GM19023 (cell line): ENCODE results near the gene ZNF322.
"Not testable (repeated sequence)": the region's sequence is repeated elsewhere in the genome, so short reads cannot be mapped to it uniquely, and the experiment has no call there.

Source experiments
- ATAC-seq: cut with Tn5 transposase; IDR thresholded peaks from one replicate; pipeline ENCODE4 v1.9.1; 2021; ENCODE audit warnings: mild to moderate bottlenecking, moderate library complexity; ENCODE audit not compliant: unreplicated experiment

ZNF322 gene, protein sequence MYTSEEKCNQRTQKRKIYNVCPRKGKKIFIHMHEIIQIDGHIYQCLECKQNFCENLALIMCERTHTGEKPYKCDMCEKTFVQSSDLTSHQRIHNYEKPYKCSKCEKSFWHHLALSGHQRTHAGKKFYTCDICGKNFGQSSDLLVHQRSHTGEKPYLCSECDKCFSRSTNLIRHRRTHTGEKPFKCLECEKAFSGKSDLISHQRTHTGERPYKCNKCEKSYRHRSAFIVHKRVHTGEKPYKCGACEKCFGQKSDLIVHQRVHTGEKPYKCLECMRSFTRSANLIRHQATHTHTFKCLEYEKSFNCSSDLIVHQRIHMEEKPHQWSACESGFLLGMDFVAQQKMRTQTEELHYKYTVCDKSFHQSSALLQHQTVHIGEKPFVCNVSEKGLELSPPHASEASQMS

DNA sequence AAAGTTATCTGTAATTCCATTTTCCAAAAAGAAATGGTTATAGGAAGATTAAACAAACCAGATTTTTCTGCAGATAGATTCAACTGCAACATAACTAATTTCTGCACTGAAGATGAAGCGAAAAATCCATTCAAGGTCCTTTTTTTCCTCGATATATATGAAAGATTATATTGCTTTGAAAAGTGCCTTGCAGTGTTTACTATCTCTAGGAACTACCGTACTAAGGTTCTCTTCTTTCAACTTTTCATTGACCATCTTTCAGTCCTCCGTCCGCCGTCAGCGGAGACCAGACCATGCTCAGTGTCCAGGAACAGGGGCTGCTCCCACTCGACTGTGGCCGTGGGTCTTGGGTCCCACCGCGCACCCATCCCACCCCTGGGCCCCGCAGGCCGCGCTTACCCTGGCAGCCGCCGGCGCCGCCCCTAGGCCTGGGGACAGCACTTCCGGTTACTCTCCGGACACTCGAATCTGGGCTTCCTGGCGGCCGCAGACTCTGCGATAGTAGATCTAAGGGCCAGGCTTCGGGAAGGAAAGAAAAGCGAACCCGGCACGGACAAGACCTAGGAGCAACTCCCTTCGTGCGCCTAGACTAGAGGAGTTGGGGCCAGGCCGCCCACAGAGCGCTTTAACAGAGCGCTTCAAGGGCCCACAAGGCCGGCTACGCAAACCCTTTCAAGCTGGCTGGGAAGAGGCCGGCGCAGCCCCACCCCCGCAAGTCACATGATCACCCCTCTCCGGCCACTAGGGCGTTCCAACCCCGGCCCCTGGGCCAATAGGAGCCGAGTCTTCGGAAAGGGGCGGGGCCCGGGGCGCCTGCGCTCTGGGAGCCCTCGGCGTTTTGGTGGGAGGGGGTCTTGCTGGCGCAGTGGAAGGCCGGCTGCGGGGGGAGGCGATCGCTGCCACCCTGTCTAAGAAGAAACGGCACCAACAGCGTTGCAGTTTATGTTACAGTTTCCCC, at the start of gene ZNF322:
Gene ZNF322 (minus strand): TSS at position 705 of the 958 bp plus-strand sequence. CDS start 21,193 bp downstream, outside the sequence.
- ATAC-seq, result peak; percentile 99

DNA sequence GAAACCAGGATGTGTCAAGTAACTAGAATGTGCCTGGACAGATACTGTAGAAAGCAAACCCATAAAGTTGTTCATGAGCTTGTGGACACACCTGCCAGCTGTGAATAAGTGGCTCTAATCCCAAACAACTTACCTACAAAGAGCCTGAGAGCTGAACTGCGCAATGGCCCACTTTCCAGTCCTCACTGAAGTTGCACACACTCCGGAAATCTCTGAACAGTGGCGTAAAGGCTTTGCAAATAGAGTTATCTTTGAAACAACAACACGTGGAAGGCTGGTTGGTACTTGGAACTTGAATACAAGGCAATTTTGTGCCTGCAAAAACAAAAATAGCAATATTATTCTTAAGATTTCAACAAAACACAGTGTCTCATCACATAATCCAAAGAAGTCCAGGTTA, 46.2 kb upstream of the ZNF322 start:
- not testable (repeated sequence) for ATAC-seq

DNA sequence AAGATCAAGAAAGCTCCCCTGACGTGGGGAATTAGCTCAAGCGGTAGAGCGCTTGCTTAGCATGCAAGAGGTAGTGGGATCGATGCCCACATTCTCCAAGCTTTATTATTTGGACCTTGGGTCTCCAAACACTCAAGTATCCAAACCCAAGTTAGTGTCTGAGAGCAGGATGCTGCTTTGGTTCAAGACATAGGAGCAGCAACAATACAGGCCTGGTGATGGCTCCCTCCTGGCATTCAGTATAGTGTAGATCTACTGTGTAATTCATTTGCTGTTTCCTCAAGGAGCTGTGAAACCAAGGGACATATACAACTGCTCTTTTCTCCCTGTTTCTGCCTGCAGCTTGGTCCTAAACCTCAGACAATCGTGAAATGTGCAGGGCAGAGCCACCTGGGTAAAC, 45.8 kb upstream of the ZNF322 start:
- not testable (repeated sequence) for ATAC-seq

DNA sequence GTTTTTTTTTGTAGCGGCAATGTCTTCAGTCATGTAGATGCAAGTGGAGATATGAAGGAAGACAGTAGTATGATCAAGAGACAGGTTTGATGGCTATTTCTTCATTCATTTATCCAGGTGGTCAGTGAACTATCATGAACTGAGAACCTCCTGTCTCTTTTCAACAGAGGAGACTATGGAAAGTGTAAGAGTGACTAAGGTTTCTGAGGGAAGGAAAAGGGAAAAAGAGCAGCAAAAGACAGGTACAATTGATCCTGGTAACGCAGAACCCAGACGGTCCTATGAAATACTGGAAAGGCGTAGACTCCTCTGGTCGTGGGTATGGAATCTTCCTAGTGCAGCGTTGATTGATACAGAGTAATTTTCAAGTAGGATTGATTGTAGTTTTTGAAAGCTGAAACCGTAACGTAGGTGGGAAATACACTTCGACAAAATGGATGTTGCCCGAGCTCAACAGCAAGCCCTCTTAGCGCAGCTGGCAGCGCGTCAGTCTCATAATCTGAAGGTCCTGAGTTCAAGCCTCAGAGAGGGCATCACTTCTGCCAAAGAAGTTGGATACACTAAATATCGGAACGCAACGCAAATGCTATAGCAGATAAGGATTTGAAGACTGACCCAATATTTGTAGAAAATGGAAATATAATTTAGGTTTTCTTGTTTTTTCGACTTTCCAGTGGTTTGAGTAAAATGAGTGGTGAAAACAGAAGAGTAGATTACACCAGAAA, 41.6 kb upstream of the ZNF322 start:
- not testable (repeated sequence) for ATAC-seq

DNA sequence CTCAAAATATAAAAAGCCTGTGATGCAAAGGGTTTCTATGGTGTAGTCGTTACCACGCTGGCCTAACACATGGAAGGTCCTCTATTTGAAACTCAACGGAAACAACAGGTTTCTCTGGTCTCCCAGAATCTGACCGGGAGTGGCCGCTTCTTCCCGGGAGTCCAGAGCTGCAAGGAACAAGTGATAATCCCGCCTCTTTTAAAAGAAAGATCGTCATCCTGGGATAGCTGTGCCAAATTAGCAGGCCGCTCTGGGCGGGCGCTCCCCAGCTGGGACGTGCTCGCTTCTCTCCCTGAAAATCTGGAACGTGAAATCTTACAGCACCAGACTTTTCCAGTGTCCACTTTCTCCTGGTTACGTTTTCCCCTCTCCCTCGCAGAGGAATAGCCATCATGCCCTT, 38.0 kb upstream of the ZNF322 start:
- not testable (repeated sequence) for ATAC-seq

DNA sequence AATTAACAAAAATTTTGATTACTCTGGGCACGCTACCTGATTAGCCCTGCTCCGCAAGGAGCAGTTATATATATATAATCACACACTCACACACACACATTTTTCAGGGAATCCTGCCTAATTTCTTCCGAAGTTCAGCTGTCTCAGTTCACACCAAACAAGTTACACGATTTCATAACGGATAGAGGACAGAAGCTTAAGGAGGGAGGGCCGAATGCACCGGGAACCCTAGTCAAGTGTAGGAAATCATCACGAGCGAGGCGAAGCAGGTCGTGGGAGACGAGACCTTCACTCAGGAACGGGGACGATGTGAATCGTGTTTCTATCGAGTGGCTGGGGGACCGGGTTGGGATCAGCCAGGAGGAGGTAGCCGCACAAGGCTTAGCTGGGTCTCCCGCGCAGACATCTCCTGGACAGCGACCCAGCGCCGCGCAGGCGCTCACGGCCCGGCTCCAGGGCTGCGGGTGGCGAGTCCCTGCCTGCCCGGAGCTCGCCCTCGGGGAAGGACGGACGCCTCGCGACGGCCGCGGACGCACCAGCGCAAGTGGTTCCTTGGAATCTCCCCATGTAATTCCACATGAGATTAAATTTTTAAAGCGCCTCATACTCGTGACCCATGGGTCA, 29.9 kb upstream of the ZNF322 start:
- not testable (repeated sequence) for ATAC-seq

DNA sequence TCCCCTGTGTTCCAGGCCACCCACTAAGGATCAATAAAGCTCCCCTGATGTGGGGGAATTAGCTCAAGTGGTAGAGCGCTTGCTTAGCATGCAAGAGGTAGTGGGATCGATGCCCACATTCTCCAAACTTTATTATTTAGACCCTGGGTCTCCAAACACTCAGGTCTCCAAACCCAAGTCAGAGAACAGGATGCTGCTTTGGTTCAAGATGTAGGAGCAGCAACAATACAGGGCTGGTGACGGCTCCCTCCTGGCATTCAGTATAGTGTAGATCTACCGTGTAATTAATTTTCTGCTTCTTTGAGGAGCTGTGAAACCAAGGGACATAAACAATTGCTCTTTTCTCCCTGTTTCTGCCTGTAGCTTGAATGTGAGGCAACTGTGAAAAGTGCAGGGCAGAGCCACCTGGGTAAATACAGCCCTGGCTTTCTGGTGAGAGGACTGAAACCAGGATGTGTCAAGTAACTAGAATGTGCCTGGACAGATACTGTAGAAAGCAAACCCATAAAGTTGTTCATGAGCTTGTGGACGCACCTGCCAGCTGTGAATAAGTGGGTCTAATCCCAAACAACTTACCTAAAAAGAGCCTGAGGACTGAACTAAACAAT, 23.0 kb upstream of the ZNF322 start:
- not testable (repeated sequence) for ATAC-seq

DNA sequence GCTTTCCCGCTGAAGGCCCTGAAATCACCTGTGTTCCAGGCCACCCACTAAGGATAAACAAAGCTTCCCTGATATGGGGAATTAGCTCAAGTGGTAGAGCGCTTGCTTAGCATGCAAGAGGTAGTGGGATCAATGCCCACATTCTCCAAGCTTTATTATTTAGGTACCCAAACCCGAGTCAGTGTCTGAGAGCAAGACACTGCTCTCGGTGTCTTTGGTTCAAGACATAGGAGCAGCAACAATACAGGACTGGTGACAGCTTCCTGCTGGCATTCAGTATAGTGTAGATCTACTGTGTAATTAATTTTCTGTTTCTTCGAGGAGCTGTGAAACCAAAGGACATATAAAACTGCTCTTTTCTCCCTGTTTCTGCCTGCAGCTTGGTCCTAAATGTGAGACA, 13.7 kb upstream of the ZNF322 start:
- ATAC-seq, result not testable (repeated sequence)

DNA sequence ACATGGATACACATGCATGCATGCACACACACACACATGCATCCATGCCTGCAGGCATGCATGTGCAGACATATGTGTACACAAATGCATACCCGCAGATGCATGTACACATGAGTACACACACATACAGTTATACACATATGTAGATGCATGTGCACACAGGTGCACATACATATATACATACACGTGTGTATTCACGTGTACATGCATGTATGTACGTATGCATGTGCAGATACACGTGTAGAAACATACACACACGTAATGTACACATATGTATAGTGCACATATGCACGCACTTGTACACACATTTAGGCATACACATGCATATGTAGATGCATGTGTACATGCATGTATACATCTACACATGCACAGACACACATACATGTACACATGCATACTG, 11.0 kb upstream of the ZNF322 start:
- not testable (repeated sequence) for ATAC-seq

DNA sequence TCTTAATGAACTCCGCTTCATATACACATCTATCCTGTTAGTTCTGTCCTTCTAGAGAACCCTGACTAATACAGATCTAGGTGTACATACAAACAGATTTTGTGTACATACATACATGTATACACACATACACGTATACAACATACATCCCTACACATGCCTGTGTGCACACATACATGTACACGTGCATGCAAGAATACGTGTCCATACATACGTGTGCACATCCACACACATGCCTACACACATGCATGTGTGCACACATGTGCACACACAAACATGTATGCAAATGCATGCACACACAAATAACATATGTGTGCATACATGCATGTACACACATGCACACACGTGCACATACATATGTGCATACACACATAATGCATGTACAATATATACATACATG, 10.5 kb upstream of the ZNF322 start:
- ATAC-seq, result not testable (repeated sequence)

DNA sequence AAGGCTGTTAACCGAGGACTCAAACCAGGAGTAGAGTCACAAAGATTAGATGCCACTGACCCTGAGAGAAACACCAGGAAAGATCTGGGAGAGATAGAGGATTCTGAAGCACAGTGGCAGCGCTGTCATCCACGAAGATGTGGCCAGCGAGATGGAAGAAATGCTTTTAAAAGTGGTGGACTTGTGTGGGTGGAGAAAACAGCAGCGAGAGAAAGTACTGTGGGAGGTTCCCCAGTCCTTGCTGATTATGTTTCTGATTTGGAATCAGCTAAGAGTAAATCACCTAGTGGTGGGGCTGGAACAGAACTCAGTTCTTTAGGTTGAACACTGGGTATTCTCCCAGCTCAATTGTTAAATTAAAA, 435 bp upstream of the ZNF322 start:
- ATAC-seq, result peak; percentile 16

DNA sequence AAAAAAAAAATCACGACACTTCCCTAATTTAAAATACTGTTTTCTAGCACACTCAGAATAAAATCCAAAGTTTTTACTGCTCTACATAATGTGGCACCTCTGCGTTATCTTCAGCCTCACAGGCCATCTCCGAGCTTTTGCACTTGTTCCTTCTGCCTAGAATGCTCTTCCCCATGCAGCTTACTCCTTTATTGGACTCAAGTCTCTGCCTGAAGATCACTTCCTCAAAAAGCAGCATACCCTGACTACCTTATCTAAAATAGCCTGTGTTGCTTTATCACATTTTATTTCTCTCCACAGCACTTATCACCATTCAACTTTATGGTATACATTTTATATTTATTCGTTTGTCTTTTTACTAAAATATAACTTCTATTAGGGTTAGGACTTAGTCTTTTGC, 2.3 kb downstream of the ZNF322 start:
- ATAC-seq, result no peak

DNA sequence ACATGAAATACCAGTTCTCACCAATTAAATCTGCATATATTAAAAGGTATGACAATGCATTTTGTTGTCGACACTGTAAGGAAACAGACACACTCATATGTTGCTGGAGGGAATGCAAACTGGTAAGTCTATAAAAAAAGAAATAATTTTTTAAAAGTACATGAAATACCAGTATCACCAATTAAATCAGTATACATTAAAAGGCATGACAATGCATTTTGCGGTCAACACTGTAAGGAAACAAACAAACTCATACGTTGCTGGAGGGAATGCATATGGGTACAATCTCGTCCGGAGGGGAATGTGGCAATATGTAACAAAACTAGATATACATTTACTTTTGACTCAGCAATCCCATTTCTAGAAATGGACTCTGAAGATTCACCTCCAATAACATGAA, 6.5 kb downstream of the ZNF322 start:
- no peak for ATAC-seq

DNA sequence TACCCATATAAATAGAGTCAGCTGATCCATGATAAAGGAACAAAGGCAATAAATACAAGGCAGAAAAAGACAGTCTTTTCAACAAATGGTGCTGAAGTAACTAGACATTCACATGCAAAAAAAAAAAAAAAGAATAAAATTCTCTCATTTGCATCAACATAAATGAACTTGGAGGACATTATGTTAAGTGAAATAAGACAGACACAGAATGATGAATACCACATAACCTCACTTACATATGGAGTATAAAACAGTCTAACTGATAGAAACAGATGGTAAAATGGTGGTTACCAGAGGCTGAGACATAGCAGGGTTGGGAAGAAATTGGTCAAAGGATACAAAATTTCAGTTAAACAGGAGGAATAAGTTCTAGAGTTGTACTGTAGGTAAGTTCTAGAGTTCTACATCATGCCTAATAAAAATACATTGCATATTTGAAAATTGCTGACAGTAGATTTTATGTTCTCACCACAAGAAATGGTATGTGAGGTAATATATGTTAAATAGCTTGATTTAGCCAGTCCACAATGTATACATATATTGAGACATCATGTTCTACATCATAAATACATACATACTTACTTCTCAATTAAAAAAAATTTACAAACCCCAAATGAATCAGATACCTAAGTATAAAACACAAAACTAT, 8.3 kb downstream of the ZNF322 start:
- no peak for ATAC-seq

DNA sequence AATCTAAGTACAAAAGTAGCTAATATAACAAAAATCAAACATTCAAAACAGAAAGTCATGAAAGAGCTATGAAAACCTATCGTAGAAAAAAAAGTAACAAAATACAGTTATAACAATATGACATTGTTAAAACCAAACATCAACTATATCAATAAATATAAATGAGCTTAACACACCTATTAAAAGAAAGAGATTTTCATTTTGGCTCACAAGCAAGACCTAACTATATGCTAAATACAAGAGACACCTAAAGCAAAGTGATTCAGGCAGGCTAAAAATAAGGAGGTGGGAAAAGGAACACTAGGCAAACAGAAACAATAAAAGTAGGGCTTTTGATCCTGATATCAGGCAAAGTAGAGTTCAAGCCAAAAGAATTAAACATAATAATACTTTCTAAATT, 13.5 kb downstream of the ZNF322 start:
- no peak for ATAC-seq

DNA sequence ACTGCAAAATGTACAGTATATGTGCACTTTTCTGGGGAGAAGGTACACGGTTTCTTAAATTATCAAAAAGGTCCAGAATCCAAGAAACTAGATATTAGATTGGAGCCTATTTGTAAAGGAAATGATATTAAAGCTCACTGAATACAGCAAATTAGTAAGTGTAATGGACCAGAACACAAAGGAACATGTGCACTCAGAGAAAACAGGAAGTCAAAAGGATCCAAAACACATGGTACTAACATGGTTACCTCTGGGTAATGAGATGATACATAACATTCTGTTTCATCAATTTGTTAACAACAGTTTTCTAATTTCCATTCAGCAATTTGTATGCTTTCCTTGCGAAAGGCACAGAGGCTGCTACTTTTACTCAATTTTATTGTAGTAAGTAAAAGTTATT, 18.7 kb downstream of the ZNF322 start:
- no peak for ATAC-seq

DNA sequence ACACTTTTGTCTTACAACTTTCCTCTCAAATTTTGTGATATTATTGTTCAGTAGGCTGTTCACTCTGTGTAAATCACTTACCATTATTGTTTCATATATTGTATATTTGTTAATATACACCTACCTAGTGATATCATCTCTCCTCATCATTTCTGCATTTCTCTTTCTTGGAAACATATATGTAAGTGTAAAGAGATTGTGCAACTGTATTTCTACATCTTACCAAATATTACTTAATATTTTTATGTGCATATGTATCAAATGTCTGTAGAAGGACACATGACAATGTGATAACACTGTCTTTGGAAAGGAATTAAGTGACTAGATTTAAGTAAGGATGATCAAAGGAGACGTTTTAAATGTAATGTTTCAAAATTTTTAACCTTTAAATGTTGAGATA, 30.2 kb downstream of the ZNF322 start:
- no peak for ATAC-seq

DNA sequence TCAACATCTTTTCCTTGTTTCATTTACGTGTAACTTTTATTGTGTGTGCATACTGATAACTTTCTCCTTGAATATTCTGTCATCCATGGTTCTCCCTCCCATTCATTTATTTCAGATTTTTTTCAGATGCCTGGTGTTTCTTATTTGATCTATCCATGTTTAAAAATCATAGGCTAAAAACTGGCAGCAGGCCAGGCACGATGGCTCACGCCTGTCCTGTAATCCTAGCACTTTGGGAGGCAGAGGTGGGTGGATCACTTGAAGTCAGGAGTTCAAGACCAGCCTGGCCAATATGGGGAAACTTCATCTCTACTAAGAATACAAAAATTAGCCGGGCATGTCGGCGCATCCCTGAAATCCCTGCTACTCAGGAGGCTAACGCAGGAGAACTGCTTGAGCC, 31.7 kb downstream of the ZNF322 start:
- no peak for ATAC-seq

DNA sequence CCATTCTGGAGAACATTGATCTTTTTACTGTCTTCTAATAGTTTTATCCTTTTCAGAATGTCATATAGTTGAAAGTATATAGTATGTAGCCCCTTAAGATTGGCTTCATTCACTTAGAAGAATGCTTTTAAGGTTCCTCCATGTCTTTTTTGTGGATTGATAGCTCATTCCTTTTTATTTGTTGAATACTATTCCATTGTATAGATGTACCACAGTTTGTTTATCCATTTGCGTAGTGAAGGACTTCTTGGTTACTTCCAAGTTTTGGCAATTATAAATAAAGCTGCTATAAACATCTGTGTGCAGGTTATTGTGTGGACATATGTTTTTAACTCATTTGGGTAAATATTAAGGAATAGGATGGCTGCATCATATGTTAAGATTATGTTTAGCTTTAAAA, 35.0 kb downstream of the ZNF322 start:
- ATAC-seq, result no peak

DNA sequence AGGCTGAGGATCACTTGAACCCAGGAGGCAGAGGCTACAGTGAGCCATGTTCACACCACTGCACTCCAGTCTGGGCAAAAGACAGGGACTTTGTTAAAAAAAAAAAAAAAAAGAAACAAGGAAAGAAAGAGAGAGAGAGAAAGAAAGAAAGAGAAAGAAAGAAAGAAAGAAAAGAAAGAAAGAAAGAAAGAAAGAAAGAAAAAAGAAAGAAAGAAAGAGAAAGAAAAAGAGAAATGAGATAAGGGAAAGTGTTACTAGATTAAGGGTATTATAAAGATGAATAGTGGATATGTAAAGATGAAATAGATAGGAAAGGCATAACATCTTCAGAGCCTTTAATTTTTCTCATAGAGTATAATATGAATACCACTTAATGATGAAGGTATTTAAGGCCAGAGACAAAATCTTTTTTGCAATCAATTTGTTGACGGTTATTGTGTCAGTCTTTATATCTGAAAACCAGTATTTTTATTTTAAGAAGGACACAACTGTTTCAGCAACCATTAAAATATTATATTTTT, 36.1 kb downstream of the ZNF322 start:
- no peak for ATAC-seq
